CD4-positive, alpha-beta T cell (primary cell): ENCODE measurements around the gene CHID1. TPM values are rescaled to one million over a fixed set of nuclear protein-coding genes. Genes with fewer than 3 reads are reported as not detected.

Source experiments
- ATAC-seq: fragments of 200-7000 bp; cut with Tn5 transposase; one replicate; pipeline ENCODE4 v1.10.0; 2022; ENCODE audit warnings: mild to moderate bottlenecking; ENCODE audit not compliant: poor library complexity
- CTCF ChIA-PET: fragments of 350-600 bp; sonication (Branson Sonifier 250); formaldehyde crosslinking; loops from one replicate; lab custom pipeline; 2021; ENCODE audit warnings: antibody characterized with exemption, inconsistent platforms; lab: Charles Lee
- POLR2A ChIA-PET: fragments of 350-600 bp; sonication (Branson Sonifier 250); formaldehyde crosslinking; loops from one replicate; lab custom pipeline; 2021; ENCODE audit warnings: antibody characterized with exemption, inconsistent platforms; lab: Charles Lee
- DNase-seq, 14 experiments: peaks; one replicate each; pipeline ENCODE4 v3.0.0-alpha.2; 2013 to 2020; ENCODE audit warnings: mixed read lengths in 2 of 14
- H3K27ac ChIP-seq, 2 donors: one replicate each; pipeline versions ENCODE4 v1.5.1 to v1.7.0; 2013; ENCODE audit warnings: low read length in 2 of 2, low read depth in 1 of 2, mild to moderate bottlenecking in 1 of 2
- H3K27me3 ChIP-seq, 2 experiments: 1 replicate in 1 of 2; 2 replicates in 1 of 2; pipeline versions ENCODE4 v1.6.1 to v1.7.0; 2013; ENCODE audit warnings: low read length in 2 of 2, control low read depth in 1 of 2, mild to moderate bottlenecking in 1 of 2, moderate library complexity in 1 of 2; ENCODE audit not compliant: insufficient read depth in 2 of 2, control insufficient read depth in 1 of 2
- H3K36me3 ChIP-seq: one replicate; pipeline ENCODE4 v1.6.1; 2013; ENCODE audit warnings: low read length, control low read depth; ENCODE audit not compliant: insufficient read depth
- H3K4me1 ChIP-seq: one replicate; pipeline ENCODE4 v1.6.1; 2013; ENCODE audit warnings: low read length, control low read depth; ENCODE audit not compliant: insufficient read depth
- H3K4me3 ChIP-seq: one replicate; pipeline ENCODE4 v1.5.1; 2013; ENCODE audit warnings: mild to moderate bottlenecking, low read length, moderate library complexity
- H3K9me3 ChIP-seq, 2 experiments: 1 replicate in 1 of 2; 2 replicates in 1 of 2; pipeline versions ENCODE4 v1.6.1 to v1.7.0; 2013; ENCODE audit warnings: low read length in 2 of 2, mild to moderate bottlenecking in 2 of 2, control low read depth in 1 of 2, moderate library complexity in 1 of 2; ENCODE audit not compliant: control insufficient read depth in 1 of 2, insufficient read depth in 1 of 2
- H3K27ac Mint-ChIP-seq: one replicate; pipeline ENCODE4 v1.8.0; 2020; ENCODE audit warnings: mixed read lengths
- H3K27me3 Mint-ChIP-seq: one replicate; pipeline ENCODE4 v1.8.0; 2021; ENCODE audit warnings: mixed read lengths
- H3K36me3 Mint-ChIP-seq: one replicate; pipeline ENCODE4 v1.8.0; 2021; ENCODE audit warnings: low read depth, mixed read lengths
- H3K4me1 Mint-ChIP-seq: one replicate; pipeline ENCODE4 v1.8.0; 2021; ENCODE audit warnings: low read depth, mixed read lengths
- H3K4me3 Mint-ChIP-seq: one replicate; pipeline ENCODE4 v1.8.0; 2020; ENCODE audit warnings: mild to moderate bottlenecking, mixed read lengths
- H3K9me3 Mint-ChIP-seq: one replicate; pipeline ENCODE4 v1.8.0; 2020; ENCODE audit warnings: mixed read lengths
- CTCF ChIP-seq: fragments of 200-600 bp; IDR thresholded peaks from one replicate; pipeline ENCODE4 v1.8.0; 2022; ENCODE audit warnings: antibody characterized with exemption, mild to moderate bottlenecking
- intact Hi-C, 2 experiments: fragments of 100-400 bp; cut with DNase I in 1 of 2; cut with micrococcal nuclease in 1 of 2; formaldehyde crosslinking; loops; one replicate each; pipeline versions ENCODE4 v1.15.1 to v1.9.0; 2023 to 2025; cut with DNase I, micrococcal nuclease
- total RNA-seq, 174 experiments: library from RNA in 2 of 174; stranded (reverse) in 2 of 174; gene quantifications; one replicate each; pipeline ENCODE4 v1.2.3 and lab custom pipeline; 2021 to 2026

The CHID1 gene
- total RNA-seq, 2 experiments from 2014 or later = 17.1 to 22.8 TPM

DNA sequence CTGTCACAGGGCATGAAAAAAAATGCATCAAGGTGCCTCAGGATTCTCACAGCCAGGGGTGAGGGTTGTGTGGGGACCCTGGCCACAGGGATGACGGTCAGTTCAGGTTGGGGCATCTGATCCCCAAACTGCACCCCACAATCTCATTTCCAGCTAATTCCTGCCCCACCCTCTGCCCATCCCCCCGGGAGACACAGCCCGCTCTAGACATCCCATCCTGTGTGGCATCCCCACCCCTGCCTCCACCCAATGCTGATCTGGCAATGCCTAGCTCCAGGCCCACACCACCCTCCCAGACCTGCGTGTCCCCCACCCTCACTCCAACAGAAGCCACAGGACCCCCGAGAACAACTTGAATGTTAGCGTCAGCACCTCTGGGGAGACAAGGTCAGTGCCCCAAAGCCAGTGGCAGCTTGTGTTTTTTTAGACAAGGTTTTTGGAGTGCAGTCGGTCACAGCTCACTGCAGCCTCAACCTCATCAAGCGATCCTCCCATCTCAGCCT lies 42.7 kb downstream of the CHID1 start:
- no peak overlapping the region for H3K27ac ChIP-seq
- intact Hi-C loops = no loop called here
- H3K4me1 Mint-ChIP-seq = no peaks in the 10 kb centered on the region
- H3K36me3 ChIP-seq = peaks cover 4% of the 10 kb centered on the region
- H3K27ac Mint-ChIP-seq = no peak overlapping the region
- no peaks in the 10 kb centered on the region for H3K9me3 ChIP-seq
- no peak for TF ChIP-seq CTCF
- no peaks in the 10 kb centered on the region for H3K27me3 ChIP-seq
- H3K9me3 Mint-ChIP-seq = no peaks in the 10 kb centered on the region
- CTCF ChIA-PET = no interaction called here
- no peak overlapping the region for H3K4me3 Mint-ChIP-seq
- H3K4me3 ChIP-seq = no peak overlapping the region
- H3K36me3 Mint-ChIP-seq = no peaks in the 10 kb centered on the region
- POLR2A ChIA-PET = no interaction called here
- DNase-seq (no peak), ATAC-seq (no peak)
- H3K4me1 ChIP-seq = no peaks in the 10 kb centered on the region
- no peaks in the 10 kb centered on the region for H3K27me3 Mint-ChIP-seq

- peaks cover 4% of the 10 kb centered on the region for H3K36me3 ChIP-seq
- no peak overlapping the region for H3K4me3 Mint-ChIP-seq
- H3K27me3 Mint-ChIP-seq = no peaks in the 10 kb centered on the region
- ChIA-PET CTCF (no interaction called here), POLR2A (no interaction called here)
- no peak overlapping the region for H3K4me3 ChIP-seq
- intact Hi-C loops = no loop called here
- no peak for TF ChIP-seq CTCF
- no peaks in the 10 kb centered on the region for H3K36me3 Mint-ChIP-seq
- ATAC-seq (no peak), DNase-seq (no peak)
- H3K27me3 ChIP-seq = no peaks in the 10 kb centered on the region
- H3K27ac ChIP-seq = no peak overlapping the region
- H3K27ac Mint-ChIP-seq = no peak overlapping the region
- H3K4me1 ChIP-seq = no peaks in the 10 kb centered on the region
- no peaks in the 10 kb centered on the region for H3K4me1 Mint-ChIP-seq
- H3K9me3 Mint-ChIP-seq = no peaks in the 10 kb centered on the region
- H3K9me3 ChIP-seq = no peaks in the 10 kb centered on the region
Measured at GRCh38 chr11:866481-866880, 44.1 kb downstream of the CHID1 start.

- Histone ChIP-seq H3K4me1 (no peaks in the 10 kb centered on the region), H3K4me3 (no peak overlapping the region), H3K36me3 (peaks cover 4% of the 10 kb centered on the region), H3K27ac (no peak overlapping the region), H3K9me3 (no peaks in the 10 kb centered on the region), H3K27me3 (no peaks in the 10 kb centered on the region)
- H3K4me3 Mint-ChIP-seq = no peak overlapping the region
- ATAC-seq (no peak), DNase-seq (no peak)
- no peaks in the 10 kb centered on the region for H3K27me3 Mint-ChIP-seq
- H3K27ac Mint-ChIP-seq = no peak overlapping the region
- intact Hi-C loops = no loop called here
- TF ChIP-seq CTCF = no peak
- no peaks in the 10 kb centered on the region for H3K9me3 Mint-ChIP-seq
- ChIA-PET CTCF (no interaction called here), POLR2A (no interaction called here)
- no peaks in the 10 kb centered on the region for H3K36me3 Mint-ChIP-seq
- no peaks in the 10 kb centered on the region for H3K4me1 Mint-ChIP-seq
Measured at GRCh38 chr11:865462-866430, 44.9 kb downstream of the CHID1 start.
